Mucosa of rectum (tissue), 2 donors: Measurements from ENCODE around the gene SLC2A13.
"Not testable (repeated sequence)": the region's sequence is repeated elsewhere in the genome, so short reads cannot be mapped to it uniquely, and the experiment has no call there.

Experiments used
- H3K27ac ChIP-seq, 2 donors: one replicate each; pipeline ENCODE4 v1.7.0; 2013; ENCODE audit warnings: inconsistent platforms in 2 of 2, low read depth in 2 of 2, low read length in 2 of 2
- H3K27me3 ChIP-seq, 2 donors: one replicate each; pipeline ENCODE4 v1.7.0; 2013; ENCODE audit warnings: low read length in 2 of 2; ENCODE audit not compliant: control insufficient read depth in 2 of 2, insufficient read depth in 2 of 2
- H3K36me3 ChIP-seq, 2 donors: one replicate each; pipeline ENCODE4 v1.7.0; 2013; ENCODE audit warnings: low read length in 2 of 2; ENCODE audit not compliant: control insufficient read depth in 2 of 2, insufficient read depth in 2 of 2
- H3K4me1 ChIP-seq, 2 donors: one replicate each; pipeline ENCODE4 v1.7.0; 2013; ENCODE audit warnings: low read length in 2 of 2, mild to moderate bottlenecking in 1 of 2; ENCODE audit not compliant: control insufficient read depth in 2 of 2, insufficient read depth in 2 of 2
- H3K4me3 ChIP-seq, 2 donors: one replicate each; pipeline ENCODE4 v1.7.0; 2013; ENCODE audit warnings: low read length in 2 of 2
- H3K9ac ChIP-seq, 2 donors: one replicate each; pipeline ENCODE4 v1.7.0; 2013; ENCODE audit warnings: low read length in 2 of 2, low read depth in 1 of 2, mild to moderate bottlenecking in 1 of 2
- H3K9me3 ChIP-seq, 2 donors: one replicate each; pipeline ENCODE4 v1.7.0; 2013; ENCODE audit warnings: low read length in 2 of 2; ENCODE audit not compliant: control insufficient read depth in 2 of 2
- donor health status: healthy.
- donor health status: Normal muscosa, but diverticular disease.

SLC2A13 gene

GRCh38 chr12:39763890-39764169, 342.1 kb downstream of the SLC2A13 start:
- H3K9ac ChIP-seq, result no peak overlapping the region
- H3K36me3 ChIP-seq, result peaks cover 4 to 16% of the 10 kb centered on the region in 2 donors
- no peak overlapping the region for H3K27ac ChIP-seq
- no peaks in the 10 kb centered on the region for H3K27me3 ChIP-seq
- no peaks in the 10 kb centered on the region for H3K4me1 ChIP-seq
- no peaks in the 10 kb centered on the region for H3K9me3 ChIP-seq
- H3K4me3 ChIP-seq, result no peak overlapping the region

GRCh38 chr12:39763071-39763889, 342.6 kb downstream of the SLC2A13 start:
- H3K27me3 ChIP-seq, result no peaks in the 10 kb centered on the region
- H3K4me3 ChIP-seq, result no peak overlapping the region
- H3K9me3 ChIP-seq, result no peaks in the 10 kb centered on the region
- H3K27ac ChIP-seq, result no peak overlapping the region
- no peaks in the 10 kb centered on the region for H3K4me1 ChIP-seq
- H3K36me3 ChIP-seq, result peaks cover 4 to 16% of the 10 kb centered on the region in 2 donors
- H3K9ac ChIP-seq, result no peak overlapping the region

DNA sequence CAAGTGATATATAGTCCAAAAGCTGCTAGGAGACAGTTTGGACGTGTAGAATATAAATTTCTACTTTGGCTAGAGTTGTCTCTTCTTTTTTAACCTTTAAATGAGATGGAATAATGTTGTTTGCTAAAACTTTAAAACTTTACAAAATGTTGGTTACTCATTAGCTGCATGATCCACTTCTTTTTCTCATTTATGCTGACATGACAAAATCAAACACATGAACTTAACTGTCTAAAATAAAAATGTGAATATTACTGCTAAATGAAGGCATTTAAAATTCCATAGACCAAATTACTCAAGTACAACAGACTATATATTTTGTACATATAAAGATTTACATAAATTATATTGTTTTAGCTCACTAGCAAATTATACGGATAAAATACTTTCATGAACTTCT, 350.4 kb downstream of the SLC2A13 start:
- H3K9me3 ChIP-seq, result no peaks in the 10 kb centered on the region
- H3K27me3 ChIP-seq, result no peaks in the 10 kb centered on the region
- H3K27ac ChIP-seq, result no peak overlapping the region
- H3K4me1 ChIP-seq, result no peaks in the 10 kb centered on the region
- H3K9ac ChIP-seq, result no peak overlapping the region
- H3K36me3 ChIP-seq, result no peaks in the 10 kb centered on the region
- no peak overlapping the region for H3K4me3 ChIP-seq

DNA sequence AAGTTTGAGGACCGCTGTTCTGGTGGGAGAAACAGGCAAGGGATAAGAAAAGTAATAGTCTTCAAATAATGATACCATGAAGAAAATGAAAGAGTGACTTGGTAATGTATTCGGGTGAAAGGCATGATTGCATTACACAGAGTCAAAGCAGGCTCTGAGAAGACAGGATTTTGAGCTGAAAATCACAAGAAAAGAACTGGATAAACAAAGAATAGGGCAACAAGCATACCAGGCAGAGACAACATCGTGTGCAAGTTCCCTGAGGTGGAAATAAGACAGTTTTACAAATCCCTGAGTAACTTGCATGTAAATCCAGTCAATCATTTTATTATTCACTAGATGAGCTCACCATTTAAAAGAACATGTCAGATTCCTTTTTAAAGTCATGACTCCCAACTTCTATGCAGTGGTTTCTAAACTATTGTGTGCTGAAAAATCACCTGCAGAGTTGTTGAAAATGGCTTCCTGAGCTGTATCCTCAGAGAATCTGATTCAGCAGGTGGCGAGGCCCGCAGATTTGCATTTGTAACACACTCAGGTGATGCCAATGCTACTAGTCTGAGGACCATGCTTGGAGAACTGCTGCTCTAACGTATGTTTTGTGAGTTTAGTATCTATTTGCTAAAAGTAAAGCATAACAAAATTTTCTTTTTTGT, 353.3 kb downstream of the SLC2A13 start:
- H3K4me3 ChIP-seq, result no peak overlapping the region
- H3K9me3 ChIP-seq, result no peaks in the 10 kb centered on the region
- H3K27ac ChIP-seq, result no peak overlapping the region
- H3K4me1 ChIP-seq, result no peaks in the 10 kb centered on the region
- H3K36me3 ChIP-seq, result no peaks in the 10 kb centered on the region
- no peak overlapping the region for H3K9ac ChIP-seq
- no peaks in the 10 kb centered on the region for H3K27me3 ChIP-seq

GRCh38 chr12:39746151-39746550, 359.7 kb downstream of the SLC2A13 start:
- H3K4me1 ChIP-seq, H3K27ac ChIP-seq, H3K9ac ChIP-seq, H3K27me3 ChIP-seq, H3K9me3 ChIP-seq, H3K4me3 ChIP-seq, H3K36me3 ChIP-seq: not testable (repeated sequence)

GRCh38 chr12:39743655-39744054, 362.2 kb downstream of the SLC2A13 start:
- H3K27ac ChIP-seq, result no peak overlapping the region
- H3K9ac ChIP-seq, result no peak overlapping the region
- H3K4me3 ChIP-seq, result no peak overlapping the region
- H3K9me3 ChIP-seq, result no peaks in the 10 kb centered on the region
- H3K36me3 ChIP-seq, result no peaks in the 10 kb centered on the region
- H3K4me1 ChIP-seq, result no peaks in the 10 kb centered on the region
- H3K27me3 ChIP-seq, result no peaks in the 10 kb centered on the region

DNA sequence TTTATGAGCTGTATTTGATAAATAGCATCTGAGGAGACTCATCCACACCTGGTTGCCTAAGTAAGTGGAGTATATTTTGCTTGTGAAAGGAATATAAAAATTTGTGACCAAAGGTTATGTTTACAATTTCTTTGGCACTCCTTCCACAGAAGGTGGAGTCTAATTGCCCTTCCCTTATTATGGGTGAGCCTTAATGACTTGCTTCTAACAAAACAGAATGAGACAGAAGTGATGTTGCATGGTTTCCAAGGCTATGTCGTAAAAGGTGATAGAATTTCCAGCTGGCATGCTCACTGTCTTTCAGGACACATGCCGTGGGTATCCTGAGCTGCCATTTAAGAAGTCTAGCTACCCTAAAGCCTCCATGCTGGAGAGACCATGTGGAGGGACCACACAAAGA, 369.5 kb downstream of the SLC2A13 start:
- no peaks in the 10 kb centered on the region for H3K9me3 ChIP-seq
- H3K4me1 ChIP-seq, result peaks cover 3 to 4% of the 10 kb centered on the region in 2 donors
- H3K9ac ChIP-seq, result no peak overlapping the region
- peak overlapping the region; percentile 14 to 33 for H3K4me3 ChIP-seq
- no peaks in the 10 kb centered on the region for H3K27me3 ChIP-seq
- no peaks in the 10 kb centered on the region for H3K36me3 ChIP-seq
- peak overlapping the region; percentile 3 to 48 for H3K27ac ChIP-seq

- H3K4me1 ChIP-seq, result no peaks in the 10 kb centered on the region
- H3K27me3 ChIP-seq, result no peaks in the 10 kb centered on the region
- H3K9me3 ChIP-seq, result no peaks in the 10 kb centered on the region
- H3K9ac ChIP-seq, result no peak overlapping the region
- no peaks in the 10 kb centered on the region for H3K36me3 ChIP-seq
- H3K27ac ChIP-seq, result no peak overlapping the region
- no peak overlapping the region for H3K4me3 ChIP-seq
These were observed 382.1 kb downstream of the SLC2A13 start for GRCh38 chr12:39723831-39724230.

GRCh38 chr12:39722504-39722903, 383.4 kb downstream of the SLC2A13 start:
- Histone ChIP-seq H3K27ac (no peak overlapping the region), H3K9me3 (no peaks in the 10 kb centered on the region), H3K36me3 (no peaks in the 10 kb centered on the region), H3K4me3 (no peak overlapping the region), H3K27me3 (no peaks in the 10 kb centered on the region), H3K9ac (no peak overlapping the region), H3K4me1 (no peaks in the 10 kb centered on the region)

DNA sequence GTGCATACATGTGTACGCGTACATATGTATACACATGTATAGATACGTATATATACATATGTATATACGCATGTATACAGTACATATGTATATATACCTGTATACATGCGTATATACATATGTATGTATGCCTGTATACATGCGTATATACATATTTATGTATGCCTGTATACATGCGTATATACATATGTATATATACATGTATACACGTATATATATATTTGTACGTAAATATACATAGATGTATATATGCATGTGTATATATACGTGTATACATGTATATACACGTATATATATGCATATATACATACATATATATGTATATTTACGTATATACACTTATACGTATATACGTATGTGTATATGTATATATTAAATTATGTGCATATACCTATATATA, 392.3 kb downstream of the SLC2A13 start:
- no peak overlapping the region for H3K4me3 ChIP-seq
- no peak overlapping the region for H3K9ac ChIP-seq
- peaks cover 0 to 3% of the 10 kb centered on the region in 2 donors for H3K9me3 ChIP-seq
- no peaks in the 10 kb centered on the region for H3K27me3 ChIP-seq
- H3K36me3 ChIP-seq, result no peaks in the 10 kb centered on the region
- no peak overlapping the region for H3K27ac ChIP-seq
- no peaks in the 10 kb centered on the region for H3K4me1 ChIP-seq
